NCI-H2107 treated with DMSO at 0.1 percent for 48 hours (cell line): Measurements from ENCODE around the gene CRYGN.

Source experiments
- DNase-seq: peaks from one replicate; lab custom pipeline; 2025; ENCODE audit not compliant: unreplicated experiment; lab: John Stamatoyannopoulos, UW

The CRYGN gene

GRCh38 chr7:151427705-151428377 lies 12.1 kb downstream of the CRYGN start:
- no peak for DNase-seq

- no peak for DNase-seq
These were observed 12.8 kb downstream of the CRYGN start for GRCh38 chr7:151426904-151427704.

GRCh38 chr7:151426441-151426903 lies 13.5 kb downstream of the CRYGN start:
- no peak for DNase-seq

- no peak for DNase-seq
These were observed 14.1 kb downstream of the CRYGN start for GRCh38 chr7:151425670-151426440.

- no peak for DNase-seq
These were observed 15.1 kb downstream of the CRYGN start for GRCh38 chr7:151424799-151425198.

GRCh38 chr7:151423936-151424335 lies 16.0 kb downstream of the CRYGN start:
- no peak for DNase-seq

- no peak for DNase-seq
These were observed 16.7 kb downstream of the CRYGN start for GRCh38 chr7:151423226-151423625.

GRCh38 chr7:151422212-151422611 lies 17.7 kb downstream of the CRYGN start:
- no peak for DNase-seq

- no peak for DNase-seq
These were observed 19.8 kb downstream of the CRYGN start for GRCh38 chr7:151420144-151420543.

GRCh38 chr7:151416941-151417315 lies 23.0 kb downstream of the CRYGN start:
- DNase-seq: peak; percentile 62

GRCh38 chr7:151416112-151416940 lies 23.6 kb downstream of the CRYGN start:
- no peak for DNase-seq

GRCh38 chr7:151415375-151416105 lies 24.4 kb downstream of the CRYGN start:
- DNase-seq: peak; percentile 97

GRCh38 chr7:151413241-151413640 lies 26.7 kb downstream of the CRYGN start:
- DNase-seq: no peak

GRCh38 chr7:151412318-151412717 lies 27.6 kb downstream of the CRYGN start:
- DNase-seq: no peak

- peak; percentile 58 for DNase-seq
These were observed 28.4 kb downstream of the CRYGN start for GRCh38 chr7:151411551-151411950.

GRCh38 chr7:151410405-151411390 lies 29.2 kb downstream of the CRYGN start:
- no peak for DNase-seq

- no peak for DNase-seq
These were observed 30.1 kb downstream of the CRYGN start, which contains the start of gene WDR86 for GRCh38 chr7:151409667-151410404. Gene WDR86, minus strand, starts transcription at chr7:151410038. Its CDS starts 449 bp downstream, at chr7:151409589.
